Body of pancreas (tissue), 4 donors: ENCODE data around the gene RNF41.

Source experiments
- CTCF ChIP-seq, 7 experiments: fragments of 450-650 bp in 4 of 7; fragments of 200-600 bp in 3 of 7; sonication (generic) in 3 of 7; IDR thresholded peaks; one replicate each; pipeline ENCODE4 v1.5.1; 2016 to 2019; ENCODE audit warnings: antibody characterized with exemption in 7 of 7
- POLR2A ChIP-seq, 3 donors: fragments of 450-650 bp; IDR thresholded peaks; one replicate each; pipeline ENCODE4 v1.6.1; 2016; ENCODE audit warnings: antibody characterized with exemption in 3 of 3, mild to moderate bottlenecking in 2 of 3

- TF ChIP-seq CTCF (IDR thresholded peaks at IDR 0.05): no peak
- TF ChIP-seq POLR2A (IDR thresholded peaks at IDR 0.05): no peak
Measured at GRCh38 chr12:56219840-56220239, 1.9 kb downstream of the RNF41 start.
